GM18511 (cell line): ENCODE measurements around the gene RAP1GAP2.
"Not testable (repeated sequence)": the region's sequence is repeated elsewhere in the genome, so short reads cannot be mapped to it uniquely, and the experiment has no call there.

Source experiments
- ATAC-seq: cut with Tn5 transposase; IDR thresholded peaks from one replicate; pipeline ENCODE4 v1.9.1; 2021; ENCODE audit warnings: mild to moderate bottlenecking, moderate library complexity; ENCODE audit not compliant: unreplicated experiment

Gene RAP1GAP2

GRCh38 chr17:2796164-2797125, at the start of gene RAP1GAP2:
Gene RAP1GAP2 (plus strand): TSS chr17:2796438. CDS start chr17:2796528, 90 bp downstream.
- ATAC-seq: no peak

GRCh38 chr17:2749058-2749783, 47.0 kb upstream of the RAP1GAP2 start, which contains the start of gene CCDC92B:
Gene CCDC92B (minus strand): TSS chr17:2749652. CDS start chr17:2735145, 14,507 bp downstream.
- ATAC-seq: no peak

- no peak for ATAC-seq
These were observed 46.5 kb upstream of the RAP1GAP2 start for GRCh38 chr17:2749784-2750181.

- no peak for ATAC-seq
These were observed 45.5 kb upstream of the RAP1GAP2 start for GRCh38 chr17:2750721-2751120.

GRCh38 chr17:2751491-2751890, 44.7 kb upstream of the RAP1GAP2 start:
- no peak for ATAC-seq

- no peak for ATAC-seq
These were observed 40.1 kb upstream of the RAP1GAP2 start for GRCh38 chr17:2755891-2756724.

- ATAC-seq: no peak
These were observed 37.4 kb upstream of the RAP1GAP2 start for GRCh38 chr17:2758870-2759269.

GRCh38 chr17:2770129-2770528, 26.1 kb upstream of the RAP1GAP2 start:
- ATAC-seq: no peak

GRCh38 chr17:2775206-2775605, 21.0 kb upstream of the RAP1GAP2 start:
- no peak for ATAC-seq

- no peak for ATAC-seq
These were observed 19.5 kb upstream of the RAP1GAP2 start for GRCh38 chr17:2776589-2777241.

- ATAC-seq: no peak
These were observed 18.9 kb upstream of the RAP1GAP2 start for GRCh38 chr17:2777242-2777867.

- no peak for ATAC-seq
These were observed 17.7 kb upstream of the RAP1GAP2 start for GRCh38 chr17:2778489-2778888.

GRCh38 chr17:2779545-2779944, 16.7 kb upstream of the RAP1GAP2 start:
- no peak for ATAC-seq

- ATAC-seq: no peak
These were observed 16.0 kb upstream of the RAP1GAP2 start for GRCh38 chr17:2780256-2780655.

GRCh38 chr17:2780931-2781454, 15.2 kb upstream of the RAP1GAP2 start:
- ATAC-seq: no peak

- not testable (repeated sequence) for ATAC-seq
These were observed 14.6 kb upstream of the RAP1GAP2 start for GRCh38 chr17:2781598-2781997.

- no peak for ATAC-seq
These were observed 14.2 kb upstream of the RAP1GAP2 start for GRCh38 chr17:2782055-2782454.

- ATAC-seq: no peak
These were observed 12.8 kb upstream of the RAP1GAP2 start for GRCh38 chr17:2783310-2784030.

GRCh38 chr17:2784864-2785263, 11.4 kb upstream of the RAP1GAP2 start:
- no peak for ATAC-seq
